Mammary epithelial cell (primary cell): ENCODE measurements around the gene INTS14.

Experiments
- EZH2 ChIP-seq: IDR thresholded peaks from 2 replicates; pipeline ENCODE4 v1.6.1; 2012; ENCODE audit warnings: low read length, inconsistent platforms, borderline replicate concordance
- TF ChIP-seq, protein P1 (sequence below), 2 donors: IDR thresholded peaks in 1 of 2; conservative IDR thresholded peaks in 1 of 2; 2 replicates each; pipeline ENCODE4 v1.5.1; 2011 to 2012; ENCODE audit warnings: inconsistent platforms in 2 of 2, low read length in 2 of 2, mild to moderate bottlenecking in 2 of 2, control low read depth in 1 of 2, low read depth in 1 of 2; ENCODE audit not compliant: insufficient read depth in 1 of 2; ENCODE audit errors: extremely low read depth in 1 of 2

DNA sequence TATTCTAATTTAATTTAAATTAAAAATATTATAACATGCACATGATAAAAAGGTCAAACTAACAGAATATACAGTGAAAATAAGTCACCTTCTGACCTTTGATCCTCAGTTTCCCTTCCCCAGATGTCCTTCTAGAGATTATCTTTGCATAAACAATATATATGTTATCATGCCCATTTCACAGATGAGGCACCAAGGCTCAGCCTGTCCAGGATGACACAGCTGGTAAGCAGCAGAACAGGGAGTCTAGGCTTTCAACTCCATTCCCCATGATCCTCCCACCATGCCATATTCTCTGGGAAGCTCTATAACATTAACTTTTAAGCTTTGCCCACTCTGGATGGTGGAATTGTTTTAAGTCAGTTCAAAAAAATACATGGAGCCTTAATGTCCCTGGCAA lies 12.2 kb upstream of the INTS14 start:
- TF ChIP-seq, protein P1, sequence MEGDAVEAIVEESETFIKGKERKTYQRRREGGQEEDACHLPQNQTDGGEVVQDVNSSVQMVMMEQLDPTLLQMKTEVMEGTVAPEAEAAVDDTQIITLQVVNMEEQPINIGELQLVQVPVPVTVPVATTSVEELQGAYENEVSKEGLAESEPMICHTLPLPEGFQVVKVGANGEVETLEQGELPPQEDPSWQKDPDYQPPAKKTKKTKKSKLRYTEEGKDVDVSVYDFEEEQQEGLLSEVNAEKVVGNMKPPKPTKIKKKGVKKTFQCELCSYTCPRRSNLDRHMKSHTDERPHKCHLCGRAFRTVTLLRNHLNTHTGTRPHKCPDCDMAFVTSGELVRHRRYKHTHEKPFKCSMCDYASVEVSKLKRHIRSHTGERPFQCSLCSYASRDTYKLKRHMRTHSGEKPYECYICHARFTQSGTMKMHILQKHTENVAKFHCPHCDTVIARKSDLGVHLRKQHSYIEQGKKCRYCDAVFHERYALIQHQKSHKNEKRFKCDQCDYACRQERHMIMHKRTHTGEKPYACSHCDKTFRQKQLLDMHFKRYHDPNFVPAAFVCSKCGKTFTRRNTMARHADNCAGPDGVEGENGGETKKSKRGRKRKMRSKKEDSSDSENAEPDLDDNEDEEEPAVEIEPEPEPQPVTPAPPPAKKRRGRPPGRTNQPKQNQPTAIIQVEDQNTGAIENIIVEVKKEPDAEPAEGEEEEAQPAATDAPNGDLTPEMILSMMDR (conservative IDR thresholded peaks at IDR 0.05 in 1 of 2, IDR thresholded peaks at IDR 0.05 in 1 of 2; ENCODE audit: extremely low read depth in 1 of 2, insufficient read depth in 1 of 2, low read depth in 1 of 2, low read length in 2 of 2), result no peak
- no peak for TF ChIP-seq EZH2
